HEK293 (cell line): ENCODE results near the gene IZUMO1.
A peak's percentile ranks its signal among the peaks of the same experiment; 100 is the strongest.

Experiments
- CTCF ChIA-PET: fragments of 350-600 bp; formaldehyde crosslinking; extraction: SDS; loops from one replicate; lab custom pipeline; 2021; ENCODE audit warnings: antibody characterized with exemption; lab: Yijun Ruan, JAX
- POLR2A ChIA-PET: fragments of 300-600 bp; formaldehyde crosslinking; extraction: SDS; loops from one replicate; lab custom pipeline; 2020; ENCODE audit warnings: antibody characterized with exemption, inconsistent platforms; lab: Yijun Ruan, JAX
- H3K27ac ChIP-seq: fragments of 200-500 bp; sonication (Bioruptor generic); 2 replicates; pipeline ENCODE4 v1.5.1; 2014; ENCODE audit warnings: low read depth, low read length, control low read depth, inconsistent platforms; ENCODE audit errors: extremely low read depth
- H3K36me3 ChIP-seq, 2 experiments: fragments of 200-500 bp in 1 of 2; sonication (Bioruptor generic) in 1 of 2; 1 replicate in 1 of 2; 2 replicates in 1 of 2; pipeline ENCODE4 v1.5.1; 2014 to 2017; ENCODE audit warnings: inconsistent platforms in 2 of 2, low read length in 2 of 2; ENCODE audit not compliant: control insufficient read depth in 2 of 2, insufficient read depth in 1 of 2
- H3K4me1 ChIP-seq: fragments of 200-500 bp; sonication (Bioruptor generic); 2 replicates; pipeline ENCODE4 v1.5.1; 2014; ENCODE audit warnings: mild to moderate bottlenecking, low read length, inconsistent platforms; ENCODE audit not compliant: control insufficient read depth, insufficient read depth
- H3K4me3 ChIP-seq: 2 replicates; pipeline ENCODE4 v1.5.1; 2011; ENCODE audit warnings: low read depth, mild to moderate bottlenecking, control low read depth, low read length, moderate library complexity
- H3K9me3 ChIP-seq: fragments of 200-500 bp; sonication (Bioruptor generic); 2 replicates; pipeline ENCODE4 v1.5.1; 2014; ENCODE audit warnings: low read depth, low read length, inconsistent platforms; ENCODE audit not compliant: control insufficient read depth, insufficient read depth
- EGR2 ChIP-seq: fragments of 450-650 bp; formaldehyde crosslinking; IDR thresholded peaks from 2 replicates; pipeline ENCODE4 v1.5.1; 2016; ENCODE audit warnings: low read depth, missing biosample characterization, missing genetic modification characterization
- GLI2 ChIP-seq: fragments of 450-650 bp; formaldehyde crosslinking; IDR thresholded peaks from 2 replicates; pipeline ENCODE4; 2017; ENCODE audit warnings: missing biosample characterization, missing genetic modification characterization, low read depth, borderline replicate concordance
- GLIS2 ChIP-seq: fragments of 450-650 bp; formaldehyde crosslinking; IDR thresholded peaks from 2 replicates; pipeline ENCODE4 v1.5.1; 2016; ENCODE audit warnings: missing biosample characterization, missing genetic modification characterization
- IKZF3 ChIP-seq: fragments of 450-650 bp; IDR thresholded peaks from 2 replicates; pipeline ENCODE4 v1.5.0; 2018; ENCODE audit warnings: missing biosample characterization, mild to moderate bottlenecking, missing genetic modification characterization, moderate library complexity
- KLF9 ChIP-seq: fragments of 450-650 bp; formaldehyde crosslinking; IDR thresholded peaks from 2 replicates; pipeline ENCODE4 v1.5.1; 2016; ENCODE audit warnings: missing biosample characterization, missing genetic modification characterization, low read depth
- PRDM1 ChIP-seq: fragments of 450-650 bp; formaldehyde crosslinking; IDR thresholded peaks from 2 replicates; pipeline ENCODE4; 2016; ENCODE audit warnings: missing biosample characterization, missing genetic modification characterization
- SCRT1 ChIP-seq: fragments of 450-650 bp; formaldehyde crosslinking; IDR thresholded peaks from 2 replicates; pipeline ENCODE4 v1.5.1; 2016; ENCODE audit warnings: missing biosample characterization, missing genetic modification characterization, borderline replicate concordance
- SCRT2 ChIP-seq: fragments of 450-650 bp; formaldehyde crosslinking; IDR thresholded peaks from 2 replicates; pipeline ENCODE4 v1.5.1; 2016; ENCODE audit warnings: missing biosample characterization, missing genetic modification characterization
- SP2 ChIP-seq: fragments of 450-650 bp; formaldehyde crosslinking; IDR thresholded peaks from 2 replicates; pipeline ENCODE4 v1.5.1; 2016; ENCODE audit warnings: missing biosample characterization, missing genetic modification characterization
- SP7 ChIP-seq: fragments of 450-650 bp; formaldehyde crosslinking; IDR thresholded peaks from 2 replicates; pipeline ENCODE4 v1.5.1; 2016; ENCODE audit warnings: missing biosample characterization, missing genetic modification characterization
- WT1 ChIP-seq: fragments of 450-650 bp; formaldehyde crosslinking; IDR thresholded peaks from 2 replicates; pipeline ENCODE4 v1.5.1; 2016; ENCODE audit warnings: missing biosample characterization, missing genetic modification characterization
- YY2 ChIP-seq: fragments of 450-650 bp; formaldehyde crosslinking; IDR thresholded peaks from 2 replicates; pipeline ENCODE4 v1.5.1; 2016; ENCODE audit warnings: missing biosample characterization, missing genetic modification characterization
- ZBTB10 ChIP-seq: fragments of 450-650 bp; formaldehyde crosslinking; IDR thresholded peaks from 2 replicates; pipeline ENCODE4 v1.5.1; 2016; ENCODE audit warnings: missing biosample characterization, missing genetic modification characterization
- ZBTB7A ChIP-seq: fragments of 450-650 bp; formaldehyde crosslinking; IDR thresholded peaks from 2 replicates; pipeline ENCODE4 v1.5.1; 2016; ENCODE audit warnings: low read depth, missing biosample characterization, missing genetic modification characterization
- ZFP69B ChIP-seq: fragments of 450-650 bp; formaldehyde crosslinking; IDR thresholded peaks from 2 replicates; pipeline ENCODE4 v1.5.1; 2016; ENCODE audit warnings: missing biosample characterization, missing genetic modification characterization
- ZIC2 ChIP-seq: fragments of 450-650 bp; formaldehyde crosslinking; IDR thresholded peaks from 2 replicates; pipeline ENCODE4 v1.5.1; 2016; ENCODE audit warnings: missing biosample characterization, missing genetic modification characterization
- ZNF211 ChIP-seq: fragments of 450-650 bp; formaldehyde crosslinking; IDR thresholded peaks from 2 replicates; pipeline ENCODE4 v1.5.1; 2016; ENCODE audit warnings: low read depth, missing biosample characterization, missing genetic modification characterization
- ZNF221 ChIP-seq: fragments of 450-650 bp; formaldehyde crosslinking; IDR thresholded peaks from 2 replicates; pipeline ENCODE4 v1.5.1; 2017; ENCODE audit warnings: missing biosample characterization, missing genetic modification characterization, borderline replicate concordance
- ZNF302 ChIP-seq: fragments of 450-650 bp; formaldehyde crosslinking; IDR thresholded peaks from 2 replicates; pipeline ENCODE4 v1.5.1; 2016; ENCODE audit warnings: missing biosample characterization, missing genetic modification characterization, low read depth
- ZNF341 ChIP-seq: fragments of 450-650 bp; formaldehyde crosslinking; IDR thresholded peaks from 2 replicates; pipeline ENCODE4; 2016; ENCODE audit warnings: low read depth, missing biosample characterization, missing genetic modification characterization
- ZSCAN4 ChIP-seq: fragments of 450-650 bp; formaldehyde crosslinking; IDR thresholded peaks from 2 replicates; pipeline ENCODE4 v1.5.1; 2017; ENCODE audit warnings: missing biosample characterization, missing genetic modification characterization
- TF ChIP-seq, protein P1 (sequence below): fragments of 450-650 bp; formaldehyde crosslinking; IDR thresholded peaks from 2 replicates; pipeline ENCODE4 v1.5.1; 2016; ENCODE audit warnings: missing biosample characterization, missing genetic modification characterization, borderline replicate concordance

Gene IZUMO1

GRCh38 chr19:48720251-48720612 is 26.5 kb downstream of the IZUMO1 start:
- POLR2A ChIA-PET: interaction anchor here (0.5 to 2.5 kb wide), 9 partner anchors 18 to 724 kb away, joined by 3 to 20 read pairs (median 5); partner anchors contain the start of genes DHDH, IZUMO1, PPP1R15A and RPL18
- H3K4me1 ChIP-seq: no peaks in the 10 kb centered on the region; the same call in 1 of the 2 replicates
- TF ChIP-seq KLF9 (tag by site-specific recombination) (no peak), WT1 (tag by site-specific recombination) (0 out of 2 replicates have a peak, but pooled peaks have one; percentile 10), SP7 (tag by site-specific recombination) (peak; percentile 15; the same call in 1 of the 2 replicates), ZFP69B (tag by site-specific recombination) (no peak), ZNF211 (tag by site-specific recombination) (no peak), YY2 (tag by site-specific recombination) (no peak), PRDM1 (tag by site-specific recombination) (no peak), ZSCAN4 (tag by site-specific recombination) (no peak), EGR2 (tag by site-specific recombination) (0 out of 2 replicates have a peak, but pooled peaks have one; percentile 14)
- TF ChIP-seq, all 188 proteins: peak for 3
- Histone ChIP-seq H3K36me3 (no peaks in the 10 kb centered on the region), H3K27ac (peak overlapping the region; percentile 9; the same call in 1 of the 2 replicates), H3K4me3 (peak overlapping the region; percentile 22), H3K9me3 (no peaks in the 10 kb centered on the region)
- CTCF ChIA-PET: interaction anchor here (0.6 to 1.4 kb wide), 5 partner anchors 14 to 460 kb away, joined by 3 to 8 read pairs (median 3); no protein-coding TSS in a partner anchor

DNA sequence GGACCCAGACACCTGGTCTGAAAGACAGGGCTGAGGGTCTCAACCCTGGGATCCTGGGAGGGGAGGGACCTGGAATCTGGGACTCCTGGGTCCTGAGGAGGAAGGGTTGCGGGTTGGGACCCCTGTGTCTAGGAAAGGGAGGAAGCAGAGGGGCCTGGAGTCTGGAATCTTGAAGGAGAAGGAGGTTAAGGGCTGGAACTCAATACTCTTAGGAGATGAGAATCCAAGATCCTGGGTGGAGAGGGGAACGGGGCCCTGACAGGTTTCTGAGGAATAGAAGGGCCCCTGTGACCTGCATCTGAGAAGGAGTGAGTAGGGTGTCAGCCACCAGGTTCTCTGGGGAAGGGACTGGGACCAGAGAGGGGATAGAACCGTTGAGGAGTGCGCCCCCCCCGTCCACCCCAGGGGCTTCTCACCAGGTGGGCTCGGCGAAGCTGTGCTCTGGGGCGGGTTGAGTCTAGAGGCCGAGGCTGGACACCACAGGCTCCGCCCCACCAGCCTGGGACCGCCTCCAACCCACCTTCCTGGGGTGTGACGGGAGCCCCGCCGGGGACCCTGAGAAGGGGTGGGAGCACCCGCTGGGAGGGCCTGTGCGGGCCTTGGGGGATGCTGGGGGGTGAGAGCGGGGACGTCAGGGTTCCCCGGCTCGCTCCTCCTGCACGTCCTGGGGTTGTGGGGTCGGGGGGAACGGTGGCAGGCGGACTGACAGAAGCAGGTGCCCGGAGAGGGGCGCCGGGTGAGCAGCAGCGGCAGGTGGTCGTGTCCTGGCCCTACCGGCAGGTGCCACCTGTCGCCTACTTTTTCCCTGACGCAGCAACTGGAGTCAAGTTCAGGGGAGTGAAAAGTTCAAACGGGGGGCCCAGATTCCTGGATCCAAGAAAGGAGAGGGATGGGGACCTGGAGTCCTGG is 27.2 kb downstream of the IZUMO1 start, which contains the start of gene MAMSTR:
Gene MAMSTR (minus strand): TSS at position 463 of the 909 bp plus-strand sequence. CDS start 694 bp downstream, outside the sequence.
- Histone ChIP-seq H3K4me3 (peak within 1 kb of the TSS; percentile 22), H3K9me3 (no peaks in the 10 kb centered on the region), H3K36me3 (no peaks in the 10 kb centered on the region), H3K27ac (peak within 1 kb of the TSS; percentile 9; the same call in 1 of the 2 replicates), H3K4me1 (peaks cover 5% of the 10 kb centered on the region)
- POLR2A ChIA-PET: interaction anchor here (0.6 kb wide), 1 partner anchor 145 kb away, joined by 6 read pairs; no protein-coding TSS in a partner anchor
- TF ChIP-seq IKZF3 (no peak), SCRT1 (tag by site-specific recombination) (peak; percentile 92), ZBTB7A (tag by site-specific recombination) (no peak), SP2 (tag by site-specific recombination) (0 out of 2 replicates have a peak, but pooled peaks have one; percentile 20), ZNF302 (no peak), GLI2 (tag by site-specific recombination) (no peak), ZIC2 (tag by site-specific recombination) (peak; percentile 44; the same call in 1 of the 2 replicates), GLIS2 (tag by site-specific recombination) (0 out of 2 replicates have a peak, but pooled peaks have one; percentile 12), ZNF341 (no peak), ZBTB10 (tag by site-specific recombination) (0 out of 2 replicates have a peak, but pooled peaks have one; percentile 13), SCRT2 (tag by site-specific recombination) (peak; percentile 98), ZNF221 (tag by site-specific recombination) (no peak)
- TF ChIP-seq, protein P1, sequence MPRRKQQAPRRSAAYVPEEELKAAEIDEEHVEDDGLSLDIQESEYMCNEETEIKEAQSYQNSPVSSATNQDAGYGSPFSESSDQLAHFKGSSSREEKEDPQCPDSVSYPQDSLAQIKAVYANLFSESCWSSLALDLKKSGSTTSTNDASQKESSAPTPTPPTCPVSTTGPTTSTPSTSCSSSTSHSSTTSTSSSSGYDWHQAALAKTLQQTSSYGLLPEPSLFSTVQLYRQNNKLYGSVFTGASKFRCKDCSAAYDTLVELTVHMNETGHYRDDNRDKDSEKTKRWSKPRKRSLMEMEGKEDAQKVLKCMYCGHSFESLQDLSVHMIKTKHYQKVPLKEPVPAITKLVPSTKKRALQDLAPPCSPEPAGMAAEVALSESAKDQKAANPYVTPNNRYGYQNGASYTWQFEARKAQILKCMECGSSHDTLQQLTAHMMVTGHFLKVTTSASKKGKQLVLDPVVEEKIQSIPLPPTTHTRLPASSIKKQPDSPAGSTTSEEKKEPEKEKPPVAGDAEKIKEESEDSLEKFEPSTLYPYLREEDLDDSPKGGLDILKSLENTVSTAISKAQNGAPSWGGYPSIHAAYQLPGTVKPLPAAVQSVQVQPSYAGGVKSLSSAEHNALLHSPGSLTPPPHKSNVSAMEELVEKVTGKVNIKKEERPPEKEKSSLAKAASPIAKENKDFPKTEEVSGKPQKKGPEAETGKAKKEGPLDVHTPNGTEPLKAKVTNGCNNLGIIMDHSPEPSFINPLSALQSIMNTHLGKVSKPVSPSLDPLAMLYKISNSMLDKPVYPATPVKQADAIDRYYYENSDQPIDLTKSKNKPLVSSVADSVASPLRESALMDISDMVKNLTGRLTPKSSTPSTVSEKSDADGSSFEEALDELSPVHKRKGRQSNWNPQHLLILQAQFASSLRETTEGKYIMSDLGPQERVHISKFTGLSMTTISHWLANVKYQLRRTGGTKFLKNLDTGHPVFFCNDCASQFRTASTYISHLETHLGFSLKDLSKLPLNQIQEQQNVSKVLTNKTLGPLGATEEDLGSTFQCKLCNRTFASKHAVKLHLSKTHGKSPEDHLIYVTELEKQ (tag by site-specific recombination): no peak
- CTCF ChIA-PET: interaction anchor here (1.4 kb wide), 1 partner anchor 74 kb away, joined by 8 read pairs; no protein-coding TSS in a partner anchor
